Activated CD4-positive, alpha-beta T cell treated with anti-CD3 and anti-CD28 coated beads, Interleukin-2, Interleukin-6, amounts not matched to agents 100 ng/mL and 50 ng/mL, durations not matched to agents 16 hours and 8 hours (primary cell): ENCODE data around the gene RPTOR.
"Not testable (repeated sequence)": the region's sequence is repeated elsewhere in the genome, so short reads cannot be mapped to it uniquely, and the experiment has no call there.

ENCODE experiments used
- DNase-seq: peaks from one replicate; pipeline ENCODE4 v3.0.0-alpha.2; 2020

The RPTOR gene

GRCh38 chr17:80787881-80788280 is 243.2 kb downstream of the RPTOR start:
- DNase-seq, result no peak

GRCh38 chr17:80789356-80789902 is 244.8 kb downstream of the RPTOR start:
- DNase-seq, result peak; percentile 54

GRCh38 chr17:80790021-80790765 is 245.6 kb downstream of the RPTOR start:
- peak; percentile 58 for DNase-seq

GRCh38 chr17:80790981-80791742 is 246.5 kb downstream of the RPTOR start:
- peak; percentile 45 for DNase-seq

GRCh38 chr17:80791758-80792284 is 247.2 kb downstream of the RPTOR start:
- DNase-seq, result peak; percentile 89

- DNase-seq, result no peak
Observed at GRCh38 chr17:80792373-80792781, 247.7 kb downstream of the RPTOR start.

- DNase-seq, result no peak
Observed at GRCh38 chr17:80793421-80793820, 248.8 kb downstream of the RPTOR start.

- no peak for DNase-seq
Observed at GRCh38 chr17:80793851-80794267, 249.2 kb downstream of the RPTOR start.

- no peak for DNase-seq
Observed at GRCh38 chr17:80794281-80795089, 249.8 kb downstream of the RPTOR start.

- no peak for DNase-seq
Observed at GRCh38 chr17:80795090-80795580, 250.5 kb downstream of the RPTOR start.

- no peak for DNase-seq
Observed at GRCh38 chr17:80795754-80796153, 251.1 kb downstream of the RPTOR start.

GRCh38 chr17:80796430-80796861 is 251.8 kb downstream of the RPTOR start:
- DNase-seq, result no peak

GRCh38 chr17:80797222-80797621 is 252.6 kb downstream of the RPTOR start:
- DNase-seq, result not testable (repeated sequence)

- no peak for DNase-seq
Observed at GRCh38 chr17:80797741-80798594, 253.3 kb downstream of the RPTOR start.

- DNase-seq, result no peak
Observed at GRCh38 chr17:80798595-80799537, 254.2 kb downstream of the RPTOR start.

- no peak for DNase-seq
Observed at GRCh38 chr17:80799538-80800480, 255.2 kb downstream of the RPTOR start.

GRCh38 chr17:80800481-80801391 is 256.1 kb downstream of the RPTOR start:
- DNase-seq, result no peak
